IgD-negative memory B cell (primary cell): ENCODE measurements around the gene PDZD2. TPM values are rescaled to one million over a fixed set of nuclear protein-coding genes. Genes with fewer than 3 reads are reported as not detected.
"Not testable (repeated sequence)": the region's sequence is repeated elsewhere in the genome, so short reads cannot be mapped to it uniquely, and the experiment has no call there.

Source experiments
- H3K27ac Mint-ChIP-seq, 3 donors: one replicate each; pipeline ENCODE4 v1.8.0; 2020 to 2022; ENCODE audit warnings: mild to moderate bottlenecking in 3 of 3, mixed read lengths in 3 of 3, moderate library complexity in 1 of 3
- H3K27me3 Mint-ChIP-seq: one replicate; pipeline ENCODE4 v1.8.0; 2021; ENCODE audit warnings: mixed read lengths
- H3K36me3 Mint-ChIP-seq: one replicate; pipeline ENCODE4 v1.8.0; 2020; ENCODE audit warnings: mild to moderate bottlenecking, mixed read lengths
- H3K4me1 Mint-ChIP-seq, 3 donors: one replicate each; pipeline ENCODE4 v1.8.0; 2020 to 2022; ENCODE audit warnings: mixed read lengths in 3 of 3, mild to moderate bottlenecking in 1 of 3
- H3K4me3 Mint-ChIP-seq, 4 donors: one replicate each; pipeline ENCODE4 v1.8.0; 2020 to 2022; ENCODE audit warnings: mild to moderate bottlenecking in 4 of 4, mixed read lengths in 4 of 4, moderate library complexity in 3 of 4
- H3K9me3 Mint-ChIP-seq, 3 donors: one replicate each; pipeline ENCODE4 v1.8.0; 2020 to 2021; ENCODE audit warnings: mixed read lengths in 3 of 3, mild to moderate bottlenecking in 1 of 3
- polyA plus RNA-seq: library from polyadenylated mRNA; unstranded; fragments of 300-500 nt; fragmentation: Illumina TruSeq; gene quantifications from one replicate; pipeline ENCODE4 v1.2.3, GENCODE V29; 2021

Gene PDZD2
- 0.16 TPM for polyA plus RNA-seq

DNA sequence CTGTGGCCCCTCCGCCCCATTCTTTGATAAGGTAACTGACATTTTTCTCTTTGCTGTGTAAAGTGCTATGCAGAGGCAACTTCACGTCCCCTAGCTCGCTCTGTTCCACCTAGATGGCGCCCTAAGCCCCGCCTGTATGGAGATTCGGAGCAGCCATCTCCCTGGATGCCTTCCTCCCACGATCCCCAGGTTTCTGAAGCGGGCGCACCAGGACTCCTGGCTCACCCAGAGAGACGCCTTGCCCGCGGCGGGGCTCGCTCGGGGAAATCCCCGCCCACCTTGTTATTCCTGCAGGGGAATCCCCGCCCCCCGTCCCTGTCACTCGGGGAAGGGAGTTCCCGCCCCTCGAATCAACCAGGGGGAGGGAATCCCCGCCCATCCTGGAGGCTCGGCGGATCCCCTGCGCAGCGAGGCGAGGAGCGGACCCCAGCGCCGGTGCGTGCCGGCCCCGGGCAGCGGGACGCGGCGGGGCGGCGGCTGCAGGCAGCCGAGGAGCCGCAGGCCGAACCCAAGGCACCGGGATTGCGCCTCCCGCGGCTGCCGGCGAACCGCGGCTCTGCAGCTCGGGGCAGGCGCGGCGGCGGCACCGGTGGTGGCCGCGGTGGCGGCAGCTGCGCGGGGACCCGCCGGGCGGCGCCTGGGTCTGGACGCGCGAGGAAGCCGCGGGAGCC lies at the start of gene PDZD2:
PDZD2 (plus strand) TSS at position 384 of the 671 bp plus-strand sequence.
- peaks cover 0 to 7% (median 2%) of the 10 kb centered on the region in 3 donors for H3K4me1 Mint-ChIP-seq
- H3K27me3 Mint-ChIP-seq: peaks cover 19% of the 10 kb centered on the region
- H3K27ac Mint-ChIP-seq: peak within 1 kb of the TSS in 2 of 3 donors; percentile 72 to 73
- no peaks in the 10 kb centered on the region for H3K36me3 Mint-ChIP-seq
- H3K9me3 Mint-ChIP-seq: no peaks in the 10 kb centered on the region
- peak within 1 kb of the TSS; percentile 84 to 93 (median 92) for H3K4me3 Mint-ChIP-seq

DNA sequence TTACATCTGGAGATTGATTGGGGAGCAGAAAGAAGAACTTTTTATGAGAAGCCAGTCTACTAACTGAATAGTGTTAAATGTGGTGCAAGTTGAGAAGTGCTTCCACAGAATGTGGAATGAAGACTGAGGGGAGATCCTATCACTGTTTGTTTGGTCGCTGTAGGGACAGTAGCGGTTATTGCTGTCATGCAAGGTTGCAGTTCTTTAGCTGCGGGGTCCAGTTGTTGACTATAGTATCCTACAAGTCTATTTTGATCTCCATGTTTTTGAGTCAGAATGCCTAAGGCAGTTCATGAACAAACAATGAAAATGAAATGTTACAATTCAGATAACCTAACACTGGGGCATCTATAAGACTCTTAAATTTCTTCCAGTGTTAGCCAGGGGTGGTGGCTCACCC lies 45.3 kb upstream of the PDZD2 start:
- Mint-ChIP-seq H3K27me3 (peaks cover 3% of the 10 kb centered on the region), H3K27ac (no peak overlapping the region), H3K9me3 (no peaks in the 10 kb centered on the region), H3K4me1 (peaks cover 0 to 3% (median 3%) of the 10 kb centered on the region in 3 donors), H3K4me3 (no peak overlapping the region), H3K36me3 (no peaks in the 10 kb centered on the region)

DNA sequence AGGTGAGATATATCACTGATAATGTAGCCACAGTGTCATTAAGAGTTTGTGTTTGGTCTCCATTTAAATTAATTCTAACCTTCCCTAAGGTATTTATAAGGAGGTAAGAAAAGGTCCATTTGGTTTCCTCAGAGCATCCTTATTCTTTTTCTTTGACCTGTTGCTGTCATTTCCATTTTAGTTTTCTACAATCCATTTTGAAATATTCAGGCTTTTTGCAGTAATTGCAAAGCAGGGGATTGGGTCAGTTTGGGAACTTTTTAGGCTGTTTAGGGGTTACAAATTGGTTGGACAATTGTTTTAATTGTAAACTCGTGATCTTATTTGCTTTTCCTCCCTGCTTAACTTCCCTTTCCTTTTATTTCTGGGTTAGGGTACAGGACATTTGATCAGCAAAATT lies 42.6 kb upstream of the PDZD2 start:
- H3K27me3 Mint-ChIP-seq: peaks cover 3% of the 10 kb centered on the region
- no peak overlapping the region for H3K4me3 Mint-ChIP-seq
- H3K27ac Mint-ChIP-seq: no peak overlapping the region
- H3K9me3 Mint-ChIP-seq: peaks cover 0 to 3% (median 0%) of the 10 kb centered on the region in 3 donors
- H3K36me3 Mint-ChIP-seq: no peaks in the 10 kb centered on the region
- peaks cover 1 to 8% (median 6%) of the 10 kb centered on the region in 3 donors for H3K4me1 Mint-ChIP-seq

DNA sequence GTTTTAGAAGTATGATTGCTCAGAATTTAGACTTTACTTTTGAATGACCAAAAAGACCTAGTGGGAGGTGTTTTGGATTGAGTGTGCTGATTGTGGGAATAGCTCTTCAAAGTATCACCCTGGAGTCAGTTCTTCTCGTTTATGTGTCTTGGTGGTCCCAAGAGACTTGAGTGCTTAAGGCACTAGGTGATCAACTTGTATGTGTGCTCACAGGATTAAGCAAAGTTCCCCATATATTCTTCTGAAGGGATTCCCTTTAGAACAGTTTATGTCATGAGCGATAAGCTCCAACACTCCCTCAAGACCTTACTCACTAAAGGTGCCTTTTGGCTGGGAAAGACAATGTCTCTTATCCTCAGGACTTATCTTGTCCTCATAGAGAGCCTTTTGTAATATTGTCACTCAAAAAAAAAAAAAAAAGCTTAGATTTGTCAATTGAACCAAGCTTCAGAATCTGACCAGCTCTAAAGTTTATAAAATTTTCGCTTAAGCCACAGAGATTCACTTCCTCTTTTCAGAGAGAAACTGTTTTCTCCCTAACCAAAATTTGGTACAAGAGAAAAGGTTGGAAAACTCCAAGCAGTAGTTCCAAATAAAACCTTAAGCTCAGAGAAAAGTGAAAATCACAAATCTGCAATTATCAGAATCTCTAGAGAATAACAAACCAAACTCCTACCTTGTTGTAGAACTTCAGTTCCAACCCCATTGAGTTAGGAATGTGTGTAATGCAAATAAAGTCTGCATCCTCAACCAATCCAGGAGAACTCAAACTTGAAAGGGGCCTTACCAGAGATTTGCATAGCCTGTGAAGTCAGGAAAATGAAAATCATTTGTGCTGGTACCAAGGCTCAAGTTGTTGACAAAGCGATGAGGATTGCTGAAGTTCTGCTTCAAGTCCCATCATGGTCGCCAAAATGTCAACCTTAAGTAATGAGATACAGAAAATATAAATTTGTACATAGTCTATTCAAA lies 40.0 kb upstream of the PDZD2 start:
- Mint-ChIP-seq H3K9me3 (peaks cover 0 to 6% (median 0%) of the 10 kb centered on the region in 3 donors), H3K27me3 (peaks cover 8% of the 10 kb centered on the region), H3K4me1 (peaks cover 1 to 8% (median 6%) of the 10 kb centered on the region in 3 donors), H3K4me3 (no peak overlapping the region), H3K27ac (no peak overlapping the region), H3K36me3 (no peaks in the 10 kb centered on the region)

DNA sequence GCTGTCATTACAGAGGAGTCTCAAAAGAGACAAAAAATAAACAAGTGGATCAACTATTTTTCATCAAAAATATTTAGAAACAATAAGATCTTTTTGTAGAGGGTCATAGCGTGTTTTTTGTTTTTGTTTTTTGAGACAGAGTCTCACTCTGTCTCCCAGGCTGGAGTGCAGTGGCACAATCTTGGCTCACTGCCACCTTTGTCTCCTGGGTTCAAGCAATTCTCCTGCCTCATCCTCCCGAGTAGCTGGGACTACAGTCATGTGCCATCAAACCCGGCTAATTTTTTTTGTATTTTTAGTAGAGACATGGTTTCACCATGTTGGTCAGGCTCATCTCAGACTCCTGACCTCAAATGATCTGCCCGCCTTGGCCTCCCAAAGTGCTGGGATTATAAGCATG lies 36.6 kb upstream of the PDZD2 start:
- H3K4me1 Mint-ChIP-seq, H3K9me3 Mint-ChIP-seq, H3K27ac Mint-ChIP-seq, H3K4me3 Mint-ChIP-seq, H3K36me3 Mint-ChIP-seq, H3K27me3 Mint-ChIP-seq: not testable (repeated sequence)

DNA sequence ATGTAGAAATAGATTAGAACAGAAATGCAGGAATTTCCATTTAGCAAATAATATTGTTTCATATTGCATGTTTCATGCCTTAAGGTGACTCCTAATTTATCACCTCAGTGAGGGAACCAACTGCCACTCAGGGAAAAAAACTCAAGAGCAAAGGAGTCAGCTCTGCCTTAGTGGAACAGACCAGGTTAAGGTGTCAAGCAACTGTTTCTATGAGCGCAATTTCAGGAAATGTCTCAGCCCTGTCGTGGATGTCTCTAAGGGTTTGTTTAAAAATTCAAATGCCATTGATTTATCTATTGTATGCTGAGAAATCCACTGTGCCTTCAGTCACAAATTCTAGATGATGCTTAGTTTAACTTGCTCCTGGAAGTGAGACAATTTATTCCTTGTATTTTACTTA lies 34.7 kb upstream of the PDZD2 start:
- Mint-ChIP-seq H3K9me3 (peaks cover 0 to 6% (median 0%) of the 10 kb centered on the region in 3 donors), H3K4me3 (no peak overlapping the region), H3K27ac (no peak overlapping the region), H3K36me3 (no peaks in the 10 kb centered on the region), H3K4me1 (peaks cover 0 to 1% (median 0%) of the 10 kb centered on the region in 3 donors), H3K27me3 (peaks cover 7% of the 10 kb centered on the region)

DNA sequence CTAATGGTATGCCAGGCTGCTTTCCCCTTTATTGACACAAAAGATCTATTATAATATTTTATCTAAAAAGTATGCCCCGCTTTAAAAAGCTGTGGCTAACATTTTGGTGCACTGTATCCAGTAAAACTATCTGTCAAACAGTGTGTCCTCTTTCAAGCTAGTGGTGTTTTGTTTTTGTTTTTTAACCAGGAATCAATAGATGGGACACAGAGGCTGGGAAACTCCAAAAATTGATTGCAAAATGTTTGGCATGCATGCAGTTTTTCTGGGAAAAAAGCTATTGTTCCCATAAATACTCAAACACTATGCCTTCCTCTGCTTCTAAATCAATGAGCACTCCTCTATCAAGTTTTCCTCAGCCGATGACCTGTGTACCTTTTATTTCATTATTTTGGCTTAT lies 34.3 kb upstream of the PDZD2 start:
- H3K4me3 Mint-ChIP-seq: no peak overlapping the region

DNA sequence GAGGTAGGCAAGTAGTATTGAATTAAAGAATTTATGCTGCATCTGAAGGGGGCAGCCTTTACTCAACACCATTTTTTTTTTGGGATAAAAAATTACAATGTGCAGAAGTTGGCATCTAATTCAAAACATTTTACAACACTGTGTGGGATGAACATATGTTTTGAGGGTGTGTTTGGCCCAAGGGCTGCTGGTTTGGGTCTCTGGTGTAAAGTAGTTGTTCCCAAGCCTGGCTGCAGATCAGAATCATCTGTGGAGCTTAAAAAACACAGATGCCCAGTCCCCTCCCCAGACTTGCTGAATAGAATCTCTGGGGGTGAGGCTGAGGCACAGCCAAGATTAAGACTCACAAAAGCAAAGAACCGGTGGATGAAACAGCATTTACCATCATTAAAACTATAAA lies 33.0 kb upstream of the PDZD2 start:
- H3K27me3 Mint-ChIP-seq: peaks cover 7% of the 10 kb centered on the region
- H3K27ac Mint-ChIP-seq: no peak overlapping the region
- H3K4me1 Mint-ChIP-seq: peaks cover 0 to 1% (median 0%) of the 10 kb centered on the region in 3 donors
- H3K36me3 Mint-ChIP-seq: no peaks in the 10 kb centered on the region
- H3K4me3 Mint-ChIP-seq: no peak overlapping the region
- peaks cover 0 to 6% (median 0%) of the 10 kb centered on the region in 3 donors for H3K9me3 Mint-ChIP-seq

More for the DNA sequence above, 34.3 kb upstream of the PDZD2 start:
- H3K9me3 Mint-ChIP-seq: peaks cover 0 to 6% (median 0%) of the 10 kb centered on the region in 3 donors
- H3K27me3 Mint-ChIP-seq: peaks cover 7% of the 10 kb centered on the region
- no peak overlapping the region for H3K27ac Mint-ChIP-seq
- H3K4me1 Mint-ChIP-seq: peaks cover 0 to 1% (median 0%) of the 10 kb centered on the region in 3 donors
- no peaks in the 10 kb centered on the region for H3K36me3 Mint-ChIP-seq

DNA sequence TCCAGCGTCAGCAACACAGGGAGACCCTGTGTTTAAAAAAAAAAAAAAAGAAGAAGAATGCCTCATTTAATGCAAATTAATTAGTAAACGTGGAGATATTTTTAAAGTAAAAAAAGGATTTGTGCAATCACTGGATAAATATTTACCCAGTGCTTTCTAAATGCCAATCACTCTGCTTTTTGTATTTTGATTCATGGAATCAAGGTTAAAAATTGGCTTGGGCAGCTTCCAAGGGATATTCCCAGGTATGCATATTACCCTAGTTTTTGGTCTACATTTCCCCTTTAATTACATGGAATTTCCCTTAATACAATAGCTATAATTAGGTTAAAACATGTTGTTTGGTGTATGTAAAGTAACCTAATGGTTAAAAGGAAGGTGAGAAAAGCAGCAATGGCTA lies 31.4 kb upstream of the PDZD2 start:
- no peak overlapping the region for H3K27ac Mint-ChIP-seq
- H3K27me3 Mint-ChIP-seq: peaks cover 5% of the 10 kb centered on the region
- no peaks in the 10 kb centered on the region for H3K4me1 Mint-ChIP-seq
- H3K9me3 Mint-ChIP-seq: peaks cover 0 to 3% (median 0%) of the 10 kb centered on the region in 3 donors
- no peak overlapping the region for H3K4me3 Mint-ChIP-seq
- H3K36me3 Mint-ChIP-seq: no peaks in the 10 kb centered on the region

DNA sequence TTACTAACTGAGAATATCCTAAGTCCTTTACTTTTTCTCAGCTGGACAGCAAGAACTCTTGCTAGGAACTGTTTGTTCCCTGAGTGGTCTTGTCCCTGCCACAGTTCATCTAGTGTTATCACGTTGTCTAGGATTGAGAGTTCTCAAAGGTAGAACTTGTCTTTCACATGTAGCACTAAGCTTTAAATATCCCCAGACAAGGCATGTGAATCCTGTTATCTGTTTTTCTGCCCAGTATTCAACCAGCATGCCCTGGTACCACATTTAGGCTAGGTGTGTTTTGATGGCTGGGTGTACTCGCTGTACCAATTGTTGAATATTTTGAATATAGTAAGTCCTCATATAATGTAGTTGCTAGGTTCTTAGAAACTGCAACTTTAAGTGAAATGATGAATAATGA lies 27.9 kb upstream of the PDZD2 start:
- Mint-ChIP-seq H3K27me3 (peaks cover 2% of the 10 kb centered on the region), H3K27ac (no peak overlapping the region), H3K4me1 (no peaks in the 10 kb centered on the region), H3K4me3 (no peak overlapping the region), H3K36me3 (no peaks in the 10 kb centered on the region), H3K9me3 (no peaks in the 10 kb centered on the region)

DNA sequence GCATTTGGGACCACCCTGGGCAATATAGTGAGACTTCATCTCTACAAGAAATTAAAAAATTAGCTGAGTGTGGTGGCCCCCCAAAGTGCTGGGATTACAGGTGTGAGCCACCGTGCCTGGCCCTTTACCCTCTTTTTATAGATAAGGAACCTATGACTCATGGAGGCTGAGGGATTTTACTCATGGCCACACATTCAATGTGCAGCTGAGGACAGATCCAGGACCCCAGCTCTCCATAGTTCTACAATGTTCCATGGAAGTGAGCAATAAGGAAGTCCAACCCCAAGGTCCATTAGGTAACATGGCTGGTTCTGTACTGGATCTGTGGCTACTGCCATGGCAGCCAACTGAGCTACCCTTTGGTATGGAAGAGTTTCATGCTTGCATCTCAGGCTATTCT lies 25.3 kb upstream of the PDZD2 start:
- Mint-ChIP-seq H3K27me3 (peaks cover 4% of the 10 kb centered on the region), H3K4me3 (no peak overlapping the region)

DNA sequence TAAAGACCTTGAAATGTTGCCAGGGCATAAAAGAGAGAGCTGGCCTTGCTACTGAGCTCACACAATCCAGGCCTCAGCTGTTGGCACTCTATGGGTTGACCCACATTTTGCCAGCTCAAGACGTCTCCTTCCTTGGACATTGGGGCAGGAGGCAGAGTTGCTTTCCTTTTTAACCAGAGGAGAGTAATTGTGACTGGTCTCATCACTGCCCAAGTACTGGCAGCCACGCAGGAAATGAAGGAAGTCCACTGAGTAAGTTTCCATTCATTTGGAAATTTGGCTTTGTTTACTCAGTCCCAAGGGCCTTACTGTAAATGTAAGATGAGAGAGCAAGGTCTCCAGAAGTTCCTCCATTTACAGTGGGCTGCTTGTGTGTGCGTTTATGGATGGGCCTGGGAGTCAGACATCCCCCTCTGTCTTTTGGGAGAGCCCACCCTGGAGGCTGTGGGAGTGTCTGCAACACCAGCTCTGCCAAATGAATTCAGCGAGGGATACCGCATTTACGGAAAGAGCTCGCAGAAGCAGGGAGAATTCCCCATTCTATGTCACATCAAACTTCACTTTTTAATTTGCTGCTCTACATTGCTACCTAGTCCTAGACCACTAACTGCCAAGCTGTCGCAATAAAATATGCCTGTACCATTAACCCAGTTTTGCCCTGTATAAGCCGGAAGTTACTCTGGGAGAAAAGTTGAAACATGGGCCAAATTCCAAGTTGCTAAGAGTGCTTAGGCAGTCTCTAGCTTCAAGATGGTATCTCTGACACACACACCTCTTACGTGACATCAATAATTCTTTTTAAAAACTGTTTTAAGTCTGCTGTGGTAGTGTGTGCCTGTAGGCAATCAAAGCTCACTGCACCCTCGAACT lies 24.5 kb upstream of the PDZD2 start:
- Mint-ChIP-seq H3K36me3 (no peaks in the 10 kb centered on the region), H3K27ac (no peak overlapping the region), H3K9me3 (no peaks in the 10 kb centered on the region), H3K27me3 (peaks cover 8% of the 10 kb centered on the region), H3K4me3 (no peak overlapping the region), H3K4me1 (no peaks in the 10 kb centered on the region)

More for the DNA sequence above, 25.3 kb upstream of the PDZD2 start:
- Mint-ChIP-seq H3K36me3 (no peaks in the 10 kb centered on the region), H3K27ac (no peak overlapping the region), H3K4me1 (no peaks in the 10 kb centered on the region), H3K9me3 (no peaks in the 10 kb centered on the region)

DNA sequence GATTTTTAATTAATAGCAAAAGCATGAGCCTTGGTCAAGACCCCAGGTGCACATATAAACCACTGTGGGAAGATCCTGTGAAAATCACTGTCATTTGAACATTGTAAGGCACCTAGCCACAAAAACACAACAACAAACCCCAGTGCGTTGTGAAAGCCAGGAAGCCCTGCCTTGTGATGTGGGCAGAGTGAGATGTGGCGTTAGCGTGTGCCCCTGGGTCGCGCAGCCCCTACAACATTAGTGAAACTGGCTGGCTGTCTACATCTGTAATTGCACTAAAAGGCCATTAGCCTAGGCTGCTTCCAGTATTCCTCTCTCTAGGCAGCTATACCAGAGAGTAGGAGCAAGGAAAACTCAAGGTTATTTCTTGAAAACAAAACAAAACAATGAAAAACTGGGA lies 21.1 kb upstream of the PDZD2 start:
- Mint-ChIP-seq H3K4me3 (no peak overlapping the region), H3K4me1 (no peaks in the 10 kb centered on the region)

DNA sequence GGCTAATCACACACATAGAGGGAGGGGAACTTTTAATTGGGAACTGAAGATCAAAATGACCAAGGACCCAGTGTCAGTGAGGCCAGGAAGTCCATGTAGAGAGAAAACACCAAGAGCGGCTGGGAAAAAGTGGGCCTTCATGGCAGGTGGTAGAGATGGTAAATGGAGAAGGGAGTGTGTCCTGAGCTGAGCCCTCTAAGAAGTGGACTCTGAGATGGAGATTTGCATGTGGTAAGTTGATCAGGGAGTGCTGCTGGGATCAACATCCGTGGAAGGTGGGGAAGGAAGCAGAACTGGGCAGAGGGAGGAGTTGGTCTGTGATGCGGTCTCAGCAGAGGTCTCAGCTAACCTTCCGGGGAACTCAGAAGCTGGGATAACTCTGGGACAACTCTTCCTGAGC lies 18.9 kb upstream of the PDZD2 start:
- Mint-ChIP-seq H3K27me3 (peaks cover 17% of the 10 kb centered on the region), H3K27ac (no peak overlapping the region), H3K36me3 (no peaks in the 10 kb centered on the region), H3K9me3 (peaks cover 0 to 2% (median 0%) of the 10 kb centered on the region in 3 donors), H3K4me1 (no peaks in the 10 kb centered on the region), H3K4me3 (no peak overlapping the region)

More for the DNA sequence above, 21.1 kb upstream of the PDZD2 start:
- Mint-ChIP-seq H3K27ac (no peak overlapping the region), H3K27me3 (peaks cover 19% of the 10 kb centered on the region), H3K9me3 (peaks cover 0 to 2% (median 0%) of the 10 kb centered on the region in 3 donors), H3K36me3 (no peaks in the 10 kb centered on the region)
